Measurements from ENCODE around the gene SCML1.

SCML1 gene

DNA sequence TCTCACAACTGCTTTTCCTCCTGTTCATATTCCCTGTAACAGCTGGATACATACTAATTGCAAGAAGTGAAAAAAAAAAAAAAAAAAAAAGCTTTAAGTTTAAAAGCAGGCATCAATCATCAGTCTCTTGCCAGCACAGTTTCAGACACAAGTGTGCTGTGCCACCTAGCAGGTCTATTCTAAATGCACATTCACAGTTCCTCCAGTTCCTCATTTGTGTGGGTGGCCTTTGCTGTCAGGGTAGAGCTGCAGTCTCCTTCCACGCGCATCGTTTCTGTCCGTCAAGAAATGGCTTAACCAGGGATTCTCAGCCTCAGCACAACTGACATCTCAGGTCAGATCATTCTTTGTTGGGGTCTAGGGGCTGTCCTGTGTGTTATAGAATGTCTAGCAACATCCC, 61.6 kb downstream of the SCML1 start:
- no peak overlapping the region for H2AK5ac ChIP-seq (ENCODE audit: low read length)
- no peak overlapping the region for H3K9ac ChIP-seq (ENCODE audit: low read length)
- H3K4me3 ChIP-seq (ENCODE audit: low read length) = no peak overlapping the region
- H4K5ac ChIP-seq (ENCODE audit: low read length) = no peak overlapping the region
- H3K4me2 ChIP-seq (ENCODE audit: low read length) = no peak overlapping the region
- no peak overlapping the region for H3K56ac ChIP-seq (ENCODE audit: low read length)
- no peaks in the 10 kb centered on the region for H3K36me3 ChIP-seq (ENCODE audit: control insufficient read depth, insufficient read depth, low read length)
- no peaks in the 10 kb centered on the region for H3K79me1 ChIP-seq (ENCODE audit: low read length)
- H3K23ac ChIP-seq (ENCODE audit: low read length) = no peak overlapping the region
- H2BK5ac ChIP-seq (ENCODE audit: low read length) = no peak overlapping the region
- no peak overlapping the region for H3K4ac ChIP-seq (ENCODE audit: low read depth, low read length)
- H2BK120ac ChIP-seq (ENCODE audit: low read depth, low read length) = no peak overlapping the region
- no peak overlapping the region for H4K8ac ChIP-seq (ENCODE audit: low read depth, low read length)
- no peak overlapping the region for H2BK15ac ChIP-seq (replicated peaks; ENCODE audit: low read depth)
- no peaks in the 10 kb centered on the region for H3K4me1 ChIP-seq (ENCODE audit: control insufficient read depth, low read depth, low read length)
- DNase-seq = no peak
- H3K18ac ChIP-seq (ENCODE audit: low read length) = no peak overlapping the region
- H3K79me2 ChIP-seq (ENCODE audit: control insufficient read depth, insufficient read depth, low read length) = no peaks in the 10 kb centered on the region
- H3K27me3 ChIP-seq (ENCODE audit: insufficient read depth, low read length, poor library complexity) = no peaks in the 10 kb centered on the region
- H3K27ac ChIP-seq (ENCODE audit: low read depth, low read length) = no peak overlapping the region
- no CpG with 5 or more reads among the region's 4 CpGs for WGBS (ENCODE audit: extremely low coverage, insufficient coverage, low lambda C conversion rate)

- no peak overlapping the region for H2AK5ac ChIP-seq (ENCODE audit: low read length)
Measured at GRCh38 chrX:17801431-17801830, 64.1 kb downstream of the SCML1 start.

DNA sequence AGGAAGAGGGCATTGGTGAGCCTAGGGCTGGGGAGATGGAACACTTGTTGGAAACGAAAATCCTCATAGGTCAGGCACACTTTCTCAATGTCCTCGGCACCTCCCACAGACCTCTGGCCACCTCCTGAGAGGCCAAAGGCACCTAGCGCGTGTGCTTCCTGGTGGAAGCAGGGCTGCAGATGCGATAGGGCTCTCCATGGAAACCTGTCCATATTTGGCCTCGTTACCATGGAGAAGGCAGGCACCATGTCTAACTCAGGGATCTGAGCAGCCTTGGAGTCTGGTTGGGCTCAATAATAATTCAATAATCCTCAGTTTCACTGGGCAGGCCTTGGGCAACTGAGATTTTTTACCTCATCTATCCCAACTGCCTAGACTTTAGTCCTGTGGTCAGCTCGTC, 65.5 kb downstream of the SCML1 start:
- Histone ChIP-seq H3K79me2 (ENCODE audit: control insufficient read depth, insufficient read depth, low read length) (no peaks in the 10 kb centered on the region), H2BK15ac (replicated peaks; ENCODE audit: low read depth) (no peak overlapping the region), H3K23ac (ENCODE audit: low read length) (no peak overlapping the region), H3K4ac (ENCODE audit: low read depth, low read length) (no peak overlapping the region), H3K4me2 (ENCODE audit: low read length) (no peak overlapping the region), H3K56ac (ENCODE audit: low read length) (no peak overlapping the region), H4K5ac (ENCODE audit: low read length) (no peak overlapping the region), H2AK5ac (ENCODE audit: low read length) (no peak overlapping the region), H2BK120ac (ENCODE audit: low read depth, low read length) (no peak overlapping the region), H3K4me3 (ENCODE audit: low read length) (no peak overlapping the region), H3K9ac (ENCODE audit: low read length) (no peak overlapping the region), H3K27me3 (ENCODE audit: insufficient read depth, low read length, poor library complexity) (no peaks in the 10 kb centered on the region), H3K79me1 (ENCODE audit: low read length) (no peaks in the 10 kb centered on the region), H3K4me1 (ENCODE audit: control insufficient read depth, low read depth, low read length) (no peaks in the 10 kb centered on the region), H4K8ac (ENCODE audit: low read depth, low read length) (no peak overlapping the region), H3K36me3 (ENCODE audit: control insufficient read depth, insufficient read depth, low read length) (no peaks in the 10 kb centered on the region), H3K18ac (ENCODE audit: low read length) (no peak overlapping the region), H3K27ac (ENCODE audit: low read depth, low read length) (no peak overlapping the region), H2BK5ac (ENCODE audit: low read length) (no peak overlapping the region)
- no CpG with 5 or more reads among the region's 7 CpGs for WGBS (ENCODE audit: extremely low coverage, insufficient coverage, low lambda C conversion rate)
- no peak for DNase-seq

More at GRCh38 chrX:17801431-17801830, 64.1 kb downstream of the SCML1 start:
- Histone ChIP-seq H3K79me1 (ENCODE audit: low read length) (no peaks in the 10 kb centered on the region), H4K8ac (ENCODE audit: low read depth, low read length) (no peak overlapping the region), H3K79me2 (ENCODE audit: control insufficient read depth, insufficient read depth, low read length) (no peaks in the 10 kb centered on the region), H3K4me2 (ENCODE audit: low read length) (no peak overlapping the region), H2BK120ac (ENCODE audit: low read depth, low read length) (no peak overlapping the region), H3K23ac (ENCODE audit: low read length) (no peak overlapping the region), H3K27ac (ENCODE audit: low read depth, low read length) (no peak overlapping the region), H3K27me3 (ENCODE audit: insufficient read depth, low read length, poor library complexity) (no peaks in the 10 kb centered on the region), H3K36me3 (ENCODE audit: control insufficient read depth, insufficient read depth, low read length) (no peaks in the 10 kb centered on the region), H4K5ac (ENCODE audit: low read length) (no peak overlapping the region), H3K56ac (ENCODE audit: low read length) (no peak overlapping the region), H3K18ac (ENCODE audit: low read length) (no peak overlapping the region), H3K4me1 (ENCODE audit: control insufficient read depth, low read depth, low read length) (no peaks in the 10 kb centered on the region), H3K4ac (ENCODE audit: low read depth, low read length) (no peak overlapping the region), H3K9ac (ENCODE audit: low read length) (no peak overlapping the region), H2BK15ac (replicated peaks; ENCODE audit: low read depth) (no peak overlapping the region), H2BK5ac (ENCODE audit: low read length) (no peak overlapping the region), H3K4me3 (ENCODE audit: low read length) (no peak overlapping the region)
- no CpG with 5 or more reads among the region's 13 CpGs for WGBS (ENCODE audit: extremely low coverage, insufficient coverage, low lambda C conversion rate)
- DNase-seq = no peak

GRCh38 chrX:17803449-17803848, 66.2 kb downstream of the SCML1 start:
- H3K23ac ChIP-seq (ENCODE audit: low read length) = no peak overlapping the region
- no peak overlapping the region for H2BK5ac ChIP-seq (ENCODE audit: low read length)
- H3K9ac ChIP-seq (ENCODE audit: low read length) = no peak overlapping the region
- H3K27me3 ChIP-seq (ENCODE audit: insufficient read depth, low read length, poor library complexity) = no peaks in the 10 kb centered on the region
- H4K5ac ChIP-seq (ENCODE audit: low read length) = no peak overlapping the region
- no peak for DNase-seq
- H3K4ac ChIP-seq (ENCODE audit: low read depth, low read length) = no peak overlapping the region
- no peaks in the 10 kb centered on the region for H3K79me2 ChIP-seq (ENCODE audit: control insufficient read depth, insufficient read depth, low read length)
- no peaks in the 10 kb centered on the region for H3K79me1 ChIP-seq (ENCODE audit: low read length)
- no peak overlapping the region for H2BK120ac ChIP-seq (ENCODE audit: low read depth, low read length)
- no peak overlapping the region for H2BK15ac ChIP-seq (replicated peaks; ENCODE audit: low read depth)
- no peak overlapping the region for H3K4me3 ChIP-seq (ENCODE audit: low read length)
- no peaks in the 10 kb centered on the region for H3K4me1 ChIP-seq (ENCODE audit: control insufficient read depth, low read depth, low read length)
- H3K27ac ChIP-seq (ENCODE audit: low read depth, low read length) = no peak overlapping the region
- H3K56ac ChIP-seq (ENCODE audit: low read length) = no peak overlapping the region
- H3K36me3 ChIP-seq (ENCODE audit: control insufficient read depth, insufficient read depth, low read length) = no peaks in the 10 kb centered on the region
- H2AK5ac ChIP-seq (ENCODE audit: low read length) = no peak overlapping the region
- no peak overlapping the region for H3K4me2 ChIP-seq (ENCODE audit: low read length)
- H3K18ac ChIP-seq (ENCODE audit: low read length) = no peak overlapping the region
- H4K8ac ChIP-seq (ENCODE audit: low read depth, low read length) = no peak overlapping the region
- no CpG with 5 or more reads among the region's 4 CpGs for WGBS (ENCODE audit: extremely low coverage, insufficient coverage, low lambda C conversion rate)
